ENCODE data around the gene BCL7A.

BCL7A gene

GRCh38 chr12:121996945-121997612 is 24.6 kb upstream of the BCL7A start:
- DNase-seq = no peak
- intact Hi-C loops (cut with DNase I) = no loop called here

- peak in 4 of 10 donors; percentile 15 to 37 (median 30) for DNase-seq
- intact Hi-C loops (cut with DNase I) = no loop called here
Measured at GRCh38 chr12:122001466-122002209, 20.0 kb upstream of the BCL7A start.

GRCh38 chr12:122003651-122004611 is 17.8 kb upstream of the BCL7A start:
- peak in 1 of 10 donors; percentile 56 for DNase-seq
- intact Hi-C loops (cut with DNase I) = no loop called here

- peak in 1 of 10 donors; percentile 63 for DNase-seq
- intact Hi-C loops (cut with DNase I) = no loop called here
Measured at GRCh38 chr12:122004633-122005071, 17.0 kb upstream of the BCL7A start.

GRCh38 chr12:122005252-122005776 is 16.4 kb upstream of the BCL7A start:
- peak in 1 of 10 donors; percentile 18 for DNase-seq
- intact Hi-C loops (cut with DNase I) = no loop called here

- DNase-seq = peak in 1 of 10 donors; percentile 85
- intact Hi-C loops (cut with DNase I) = no loop called here
Measured at GRCh38 chr12:122006186-122006926, 15.3 kb upstream of the BCL7A start.

- peak in 2 of 10 donors; percentile 48 to 64 for DNase-seq
- intact Hi-C loops (cut with DNase I) = no loop called here
Measured at GRCh38 chr12:122009741-122010140, 11.9 kb upstream of the BCL7A start.

GRCh38 chr12:122012184-122012583 is 9.5 kb upstream of the BCL7A start:
- peak in 2 of 10 donors; percentile 2 to 30 for DNase-seq
- intact Hi-C loops (cut with DNase I) = no loop called here

- no peak for DNase-seq
- intact Hi-C loops (cut with DNase I) = no loop called here
Measured at GRCh38 chr12:122013136-122013535, 8.5 kb upstream of the BCL7A start.

- peak in 3 of 10 donors; percentile 82 to 88 (median 87) for DNase-seq
- intact Hi-C loops (cut with DNase I) = no loop called here
Measured at GRCh38 chr12:122013791-122014590, 7.7 kb upstream of the BCL7A start.

- peak in 1 of 10 donors; percentile 5 for DNase-seq
- intact Hi-C loops (cut with DNase I) = no loop called here
Measured at GRCh38 chr12:122014781-122015180, 6.9 kb upstream of the BCL7A start.

GRCh38 chr12:122018457-122018856 is 3.2 kb upstream of the BCL7A start:
- intact Hi-C loops (cut with DNase I) = no loop called here
- peak in 1 of 10 donors; percentile 26 for DNase-seq

GRCh38 chr12:122018937-122019336 is 2.7 kb upstream of the BCL7A start:
- intact Hi-C loops (cut with DNase I) = no loop called here

GRCh38 chr12:122020795-122021192 is 890 bp upstream of the BCL7A start:
- peak in 3 of 10 donors; percentile 52 to 77 (median 64) for DNase-seq
- intact Hi-C loops (cut with DNase I) = loop anchor here (2.0 kb wide), 1 partner anchor 102 kb away; the partner anchor contains the start of gene CFAP251

More at GRCh38 chr12:122018937-122019336, 2.7 kb upstream of the BCL7A start:
- peak in 1 of 10 donors; percentile 24 for DNase-seq

GRCh38 chr12:122021193-122021821 is 377 bp upstream of the BCL7A start:
- peak in 5 of 10 donors; percentile 22 to 87 (median 37) for DNase-seq
- intact Hi-C loops (cut with DNase I) = loop anchor here (2.0 kb wide), 1 partner anchor 103 kb away; the partner anchor contains the start of gene CFAP251

- intact Hi-C loops (cut with DNase I) = no loop called here
- DNase-seq = peak in 9 of 10 donors; percentile 34 to 91 (median 50)
Measured at GRCh38 chr12:122022393-122023338, 982 bp downstream of the BCL7A start.
